ENCODE data around the gene PBX3.

The PBX3 gene

GRCh38 chr9:125747053-125747764 lies at the start of gene PBX3:
Gene PBX3 (plus strand): TSS chr9:125747373.
- peak; percentile 62 for DNase-seq

- DNase-seq = no peak
Observed at GRCh38 chr9:125699870-125700269, 47.3 kb upstream of the PBX3 start.

- DNase-seq = peak; percentile 60
Observed at GRCh38 chr9:125700791-125701190, 46.4 kb upstream of the PBX3 start.

- peak; percentile 18 for DNase-seq
Observed at GRCh38 chr9:125701351-125701750, 45.8 kb upstream of the PBX3 start.

GRCh38 chr9:125703662-125704061 lies 43.5 kb upstream of the PBX3 start:
- DNase-seq = no peak

- DNase-seq = no peak
Observed at GRCh38 chr9:125705893-125706292, 41.3 kb upstream of the PBX3 start.

- peak; percentile 98 for DNase-seq
Observed at GRCh38 chr9:125706651-125707471, 40.3 kb upstream of the PBX3 start, which contains the start of gene MAPKAP1. Gene MAPKAP1 (minus strand): TSS chr9:125707208. CDS start chr9:125672574, 34,634 bp downstream.

GRCh38 chr9:125707472-125707804 lies 39.7 kb upstream of the PBX3 start:
- DNase-seq = no peak

GRCh38 chr9:125726456-125727132 lies 20.6 kb upstream of the PBX3 start:
- DNase-seq = no peak

GRCh38 chr9:125730168-125730567 lies 17.0 kb upstream of the PBX3 start:
- no peak for DNase-seq

- DNase-seq = no peak
Observed at GRCh38 chr9:125732562-125732961, 14.6 kb upstream of the PBX3 start.

- no peak for DNase-seq
Observed at GRCh38 chr9:125739436-125739835, 7.7 kb upstream of the PBX3 start.

GRCh38 chr9:125742657-125743056 lies 4.5 kb upstream of the PBX3 start:
- DNase-seq = no peak

- no peak for DNase-seq
Observed at GRCh38 chr9:125743682-125744428, 3.3 kb upstream of the PBX3 start.

- DNase-seq = no peak
Observed at GRCh38 chr9:125744616-125745015, 2.6 kb upstream of the PBX3 start.

- no peak for DNase-seq
Observed at GRCh38 chr9:125745018-125745417, 2.2 kb upstream of the PBX3 start.

GRCh38 chr9:125745682-125746016 lies 1.5 kb upstream of the PBX3 start:
- no peak for DNase-seq

- DNase-seq = peak; percentile 95
Observed at GRCh38 chr9:125746017-125746773, 978 bp upstream of the PBX3 start.

GRCh38 chr9:125746774-125747052 lies 460 bp upstream of the PBX3 start:
- no peak for DNase-seq

GRCh38 chr9:125747765-125748445 lies 732 bp downstream of the PBX3 start:
- DNase-seq = peak; percentile 45

- peak; percentile 18 for DNase-seq
Observed at GRCh38 chr9:125748446-125749099, 1.4 kb downstream of the PBX3 start.

All from stimulated activated CD4-positive, alpha-beta T cell treated with anti-CD3 and anti-CD28 coated beads, Interleukin-15, amount 100 ng/mL, for 24 hours (primary cell).